ENCODE data around the gene SNURF. TPM values are rescaled to one million over a fixed set of nuclear protein-coding genes. Genes with fewer than 3 reads are reported as not detected.
"Not testable (repeated sequence)": the region's sequence is repeated elsewhere in the genome, so short reads cannot be mapped to it uniquely, and the experiment has no call there.

SNURF gene
- total RNA-seq, 1 experiment from 2014 or later: 50.8 TPM

GRCh38 chr15:24933716-24934115 is 21.1 kb upstream of the SNURF start:
- no peak for DNase-seq (ENCODE audit: low spot score)
- Mint-ChIP-seq H3K9me3 (peaks cover 31% of the 10 kb centered on the region), H3K27me3 (ENCODE audit: low read depth) (no peaks in the 10 kb centered on the region), H3K36me3 (peaks cover 43% of the 10 kb centered on the region), H3K4me3 (no peak overlapping the region), H3K27ac (peak overlapping the region; percentile 34), H3K4me1 (peaks cover 6% of the 10 kb centered on the region; the same call in 1 of the 2 replicates)
- no peak for ATAC-seq
- ChIA-PET POLR2A (no interaction called here), CTCF (no interaction called here)
- TF ChIP-seq EMX1 (CRISPR knock-in tag; IDR thresholded peaks at IDR 0.05) (no peak), ZNF317 (CRISPR knock-in tag; IDR thresholded peaks at IDR 0.05; ENCODE audit: borderline replicate concordance, low read depth) (no peak), CREB1 (CRISPR knock-in tag; IDR thresholded peaks at IDR 0.05) (no peak), SP1 (CRISPR knock-in tag; conservative IDR thresholded peaks at IDR 0.05) (no peak), NR2C2 (CRISPR knock-in tag; IDR thresholded peaks at IDR 0.05) (no peak), SOX15 (CRISPR knock-in tag; IDR thresholded peaks at IDR 0.05) (no peak)
- TF ChIP-seq, protein P1, sequence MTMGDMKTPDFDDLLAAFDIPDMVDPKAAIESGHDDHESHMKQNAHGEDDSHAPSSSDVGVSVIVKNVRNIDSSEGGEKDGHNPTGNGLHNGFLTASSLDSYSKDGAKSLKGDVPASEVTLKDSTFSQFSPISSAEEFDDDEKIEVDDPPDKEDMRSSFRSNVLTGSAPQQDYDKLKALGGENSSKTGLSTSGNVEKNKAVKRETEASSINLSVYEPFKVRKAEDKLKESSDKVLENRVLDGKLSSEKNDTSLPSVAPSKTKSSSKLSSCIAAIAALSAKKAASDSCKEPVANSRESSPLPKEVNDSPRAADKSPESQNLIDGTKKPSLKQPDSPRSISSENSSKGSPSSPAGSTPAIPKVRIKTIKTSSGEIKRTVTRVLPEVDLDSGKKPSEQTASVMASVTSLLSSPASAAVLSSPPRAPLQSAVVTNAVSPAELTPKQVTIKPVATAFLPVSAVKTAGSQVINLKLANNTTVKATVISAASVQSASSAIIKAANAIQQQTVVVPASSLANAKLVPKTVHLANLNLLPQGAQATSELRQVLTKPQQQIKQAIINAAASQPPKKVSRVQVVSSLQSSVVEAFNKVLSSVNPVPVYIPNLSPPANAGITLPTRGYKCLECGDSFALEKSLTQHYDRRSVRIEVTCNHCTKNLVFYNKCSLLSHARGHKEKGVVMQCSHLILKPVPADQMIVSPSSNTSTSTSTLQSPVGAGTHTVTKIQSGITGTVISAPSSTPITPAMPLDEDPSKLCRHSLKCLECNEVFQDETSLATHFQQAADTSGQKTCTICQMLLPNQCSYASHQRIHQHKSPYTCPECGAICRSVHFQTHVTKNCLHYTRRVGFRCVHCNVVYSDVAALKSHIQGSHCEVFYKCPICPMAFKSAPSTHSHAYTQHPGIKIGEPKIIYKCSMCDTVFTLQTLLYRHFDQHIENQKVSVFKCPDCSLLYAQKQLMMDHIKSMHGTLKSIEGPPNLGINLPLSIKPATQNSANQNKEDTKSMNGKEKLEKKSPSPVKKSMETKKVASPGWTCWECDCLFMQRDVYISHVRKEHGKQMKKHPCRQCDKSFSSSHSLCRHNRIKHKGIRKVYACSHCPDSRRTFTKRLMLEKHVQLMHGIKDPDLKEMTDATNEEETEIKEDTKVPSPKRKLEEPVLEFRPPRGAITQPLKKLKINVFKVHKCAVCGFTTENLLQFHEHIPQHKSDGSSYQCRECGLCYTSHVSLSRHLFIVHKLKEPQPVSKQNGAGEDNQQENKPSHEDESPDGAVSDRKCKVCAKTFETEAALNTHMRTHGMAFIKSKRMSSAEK (CRISPR knock-in tag; IDR thresholded peaks at IDR 0.05; ENCODE audit: borderline replicate concordance): no peak

- DNase-seq (ENCODE audit: low spot score); H3K27ac Mint-ChIP-seq; POLR2A ChIA-PET; H3K4me3 Mint-ChIP-seq; CTCF ChIA-PET; H3K27me3 Mint-ChIP-seq (ENCODE audit: low read depth); H3K4me1 Mint-ChIP-seq; ATAC-seq: not testable (repeated sequence)
- peaks cover 43% of the 10 kb centered on the region for H3K9me3 Mint-ChIP-seq
- H3K36me3 Mint-ChIP-seq: peaks cover 53% of the 10 kb centered on the region
Measured at GRCh38 chr15:24938224-24938623, 16.6 kb upstream of the SNURF start.

GRCh38 chr15:24940236-24940635 is 14.6 kb upstream of the SNURF start:
- H3K27ac Mint-ChIP-seq: no peak overlapping the region
- H3K9me3 Mint-ChIP-seq: peaks cover 44% of the 10 kb centered on the region
- POLR2A ChIA-PET: no interaction called here
- ATAC-seq (no peak), DNase-seq (ENCODE audit: low spot score) (no peak)
- TF ChIP-seq IRF2 (CRISPR knock-in tag; IDR thresholded peaks at IDR 0.05; ENCODE audit: borderline replicate concordance, low read depth) (no peak), ATF2 (CRISPR knock-in tag; IDR thresholded peaks at IDR 0.05; ENCODE audit: borderline replicate concordance, low read depth) (no peak), CREB1 (CRISPR knock-in tag; IDR thresholded peaks at IDR 0.05) (no peak), ZNF512 (CRISPR knock-in tag; IDR thresholded peaks at IDR 0.05; ENCODE audit: borderline replicate concordance) (no peak), AR (CRISPR knock-in tag; IDR thresholded peaks at IDR 0.05) (no peak), KAT7 (CRISPR knock-in tag; IDR thresholded peaks at IDR 0.05; ENCODE audit: borderline replicate concordance) (no peak), PRRX2 (CRISPR knock-in tag; IDR thresholded peaks at IDR 0.05) (no peak), EMX1 (CRISPR knock-in tag; IDR thresholded peaks at IDR 0.05) (no peak), NR2C2 (CRISPR knock-in tag; IDR thresholded peaks at IDR 0.05) (no peak)
- TF ChIP-seq, protein P2, sequence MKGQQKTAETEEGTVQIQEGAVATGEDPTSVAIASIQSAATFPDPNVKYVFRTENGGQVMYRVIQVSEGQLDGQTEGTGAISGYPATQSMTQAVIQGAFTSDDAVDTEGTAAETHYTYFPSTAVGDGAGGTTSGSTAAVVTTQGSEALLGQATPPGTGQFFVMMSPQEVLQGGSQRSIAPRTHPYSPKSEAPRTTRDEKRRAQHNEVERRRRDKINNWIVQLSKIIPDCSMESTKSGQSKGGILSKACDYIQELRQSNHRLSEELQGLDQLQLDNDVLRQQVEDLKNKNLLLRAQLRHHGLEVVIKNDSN (CRISPR knock-in tag; IDR thresholded peaks at IDR 0.05): no peak
- TF ChIP-seq, protein P3, sequence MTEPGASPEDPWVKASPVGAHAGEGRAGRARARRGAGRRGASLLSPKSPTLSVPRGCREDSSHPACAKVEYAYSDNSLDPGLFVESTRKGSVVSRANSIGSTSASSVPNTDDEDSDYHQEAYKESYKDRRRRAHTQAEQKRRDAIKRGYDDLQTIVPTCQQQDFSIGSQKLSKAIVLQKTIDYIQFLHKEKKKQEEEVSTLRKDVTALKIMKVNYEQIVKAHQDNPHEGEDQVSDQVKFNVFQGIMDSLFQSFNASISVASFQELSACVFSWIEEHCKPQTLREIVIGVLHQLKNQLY (CRISPR knock-in tag; IDR thresholded peaks at IDR 0.05): no peak
- CTCF ChIA-PET: no interaction called here
- H3K4me3 Mint-ChIP-seq: no peak overlapping the region
- H3K4me1 Mint-ChIP-seq: no peaks in the 10 kb centered on the region
- H3K27me3 Mint-ChIP-seq (ENCODE audit: low read depth): no peaks in the 10 kb centered on the region
- peaks cover 49% of the 10 kb centered on the region for H3K36me3 Mint-ChIP-seq

Measured in WTC11 (cell line).